Measurements from ENCODE around the gene GPR31.
A peak's percentile ranks its signal among the peaks of the same experiment; 100 is the strongest.
"Not testable (repeated sequence)": the region's sequence is repeated elsewhere in the genome, so short reads cannot be mapped to it uniquely, and the experiment has no call there.

The GPR31 gene

GRCh38 chr6:167203261-167204058 is 45.7 kb upstream of the GPR31 start:
- no CpG with 5 or more reads among the region's 29 CpGs for WGBS, 2 donors (ENCODE audit: extremely low coverage in 2 of 2, insufficient read length in 2 of 2, insufficient replicate concordance in 1 of 2)
- not testable (repeated sequence) for H3K14ac ChIP-seq (ENCODE audit: low read length); H3K4ac ChIP-seq (ENCODE audit: low read length); H4K91ac ChIP-seq (ENCODE audit: low read depth, low read length, poor library complexity); H2BK5ac ChIP-seq (ENCODE audit: low read length); H2AK5ac ChIP-seq (ENCODE audit: low read depth, low read length); H2BK15ac ChIP-seq (ENCODE audit: low read length); H3K4me3 ChIP-seq (ENCODE audit: low read length in 2 of 2); H3K27me3 ChIP-seq (ENCODE audit: control insufficient read depth in 3 of 3, insufficient read depth in 3 of 3, low read depth in 1 of 3, low read length in 3 of 3); H2AFZ ChIP-seq (ENCODE audit: low read length); DNase-seq (ENCODE audit: low spot score); H3K4me2 ChIP-seq (ENCODE audit: insufficient read depth, low read length, poor library complexity, severe bottlenecking); H4K8ac ChIP-seq (ENCODE audit: low read depth, low read length); H3K23ac ChIP-seq (ENCODE audit: low read depth, low read length, poor library complexity); H2BK120ac ChIP-seq (ENCODE audit: low read depth, low read length); H3K9ac ChIP-seq (ENCODE audit: low read depth, low read length, poor library complexity); H3K4me1 ChIP-seq (ENCODE audit: control insufficient read depth in 2 of 2, insufficient read depth in 1 of 2, low read depth in 1 of 2, low read length in 2 of 2); H3K9me3 ChIP-seq (replicated peaks in 1 of 2; ENCODE audit: control insufficient read depth in 2 of 2, insufficient read depth in 1 of 2, low read depth in 1 of 2, low read length in 2 of 2); H3K36me3 ChIP-seq (replicated peaks in 1 of 2; ENCODE audit: control insufficient read depth in 2 of 2, insufficient read depth in 2 of 2, low read length in 2 of 2); H3K79me1 ChIP-seq (ENCODE audit: low read depth, low read length); H3K27ac ChIP-seq (replicated peaks; ENCODE audit: low read length)
- H2BK12ac ChIP-seq (ENCODE audit: low read length) = peak overlapping the region; percentile 41
- H3K18ac ChIP-seq (ENCODE audit: low read length) = peak overlapping the region; percentile 57

- H3K36me3 ChIP-seq (replicated peaks in 1 of 2; ENCODE audit: control insufficient read depth in 2 of 2, insufficient read depth in 2 of 2, low read length in 2 of 2); H2AK5ac ChIP-seq (ENCODE audit: low read depth, low read length); H3K9me3 ChIP-seq (replicated peaks in 1 of 2; ENCODE audit: control insufficient read depth in 2 of 2, insufficient read depth in 1 of 2, low read depth in 1 of 2, low read length in 2 of 2); H3K9ac ChIP-seq (ENCODE audit: low read depth, low read length, poor library complexity); H3K18ac ChIP-seq (ENCODE audit: low read length); DNase-seq (ENCODE audit: low spot score); H3K14ac ChIP-seq (ENCODE audit: low read length); H2BK12ac ChIP-seq (ENCODE audit: low read length); H3K79me1 ChIP-seq (ENCODE audit: low read depth, low read length); H2BK120ac ChIP-seq (ENCODE audit: low read depth, low read length); H2BK5ac ChIP-seq (ENCODE audit: low read length); H3K27me3 ChIP-seq (ENCODE audit: control insufficient read depth in 3 of 3, insufficient read depth in 3 of 3, low read depth in 1 of 3, low read length in 3 of 3); H2AFZ ChIP-seq (ENCODE audit: low read length); H3K4me1 ChIP-seq (ENCODE audit: control insufficient read depth in 2 of 2, insufficient read depth in 1 of 2, low read depth in 1 of 2, low read length in 2 of 2); H4K91ac ChIP-seq (ENCODE audit: low read depth, low read length, poor library complexity); H3K23ac ChIP-seq (ENCODE audit: low read depth, low read length, poor library complexity); H3K4ac ChIP-seq (ENCODE audit: low read length); H3K4me3 ChIP-seq (ENCODE audit: low read length in 2 of 2); H3K27ac ChIP-seq (replicated peaks; ENCODE audit: low read length); H3K4me2 ChIP-seq (ENCODE audit: insufficient read depth, low read length, poor library complexity, severe bottlenecking); H2BK15ac ChIP-seq (ENCODE audit: low read length); H4K8ac ChIP-seq (ENCODE audit: low read depth, low read length): not testable (repeated sequence)
- WGBS, 2 donors (ENCODE audit: extremely low coverage in 2 of 2, insufficient read length in 2 of 2, insufficient replicate concordance in 1 of 2) = no CpG with 5 or more reads among the region's 8 CpGs
These were observed 44.8 kb upstream of the GPR31 start for GRCh38 chr6:167202613-167203012.

GRCh38 chr6:167200806-167201205 is 43.0 kb upstream of the GPR31 start:
- H2BK120ac ChIP-seq (ENCODE audit: low read depth, low read length) = no peak overlapping the region
- no peak overlapping the region for H3K4me3 ChIP-seq (ENCODE audit: low read length in 2 of 2)
- H2BK12ac ChIP-seq (ENCODE audit: low read length) = no peak overlapping the region
- no peaks in the 10 kb centered on the region for H3K79me1 ChIP-seq (ENCODE audit: low read depth, low read length)
- H3K9me3 ChIP-seq (replicated peaks in 1 of 2; ENCODE audit: control insufficient read depth in 2 of 2, insufficient read depth in 1 of 2, low read depth in 1 of 2, low read length in 2 of 2) = no peaks in the 10 kb centered on the region
- H3K14ac ChIP-seq (ENCODE audit: low read length) = no peak overlapping the region
- H4K8ac ChIP-seq (ENCODE audit: low read depth, low read length) = no peak overlapping the region
- H3K23ac ChIP-seq (ENCODE audit: low read depth, low read length, poor library complexity) = no peak overlapping the region
- peak overlapping the region; percentile 65 for H2AK5ac ChIP-seq (ENCODE audit: low read depth, low read length)
- H4K91ac ChIP-seq (ENCODE audit: low read depth, low read length, poor library complexity) = no peak overlapping the region
- DNase-seq (ENCODE audit: low spot score) = no peak
- H2AFZ ChIP-seq (ENCODE audit: low read length) = no peak overlapping the region
- no peak overlapping the region for H2BK5ac ChIP-seq (ENCODE audit: low read length)
- no CpG with 5 or more reads among the region's 14 CpGs for WGBS, 2 donors (ENCODE audit: extremely low coverage in 2 of 2, insufficient read length in 2 of 2, insufficient replicate concordance in 1 of 2)
- no peak overlapping the region for H3K4ac ChIP-seq (ENCODE audit: low read length)
- H3K4me1 ChIP-seq (ENCODE audit: control insufficient read depth in 2 of 2, insufficient read depth in 1 of 2, low read depth in 1 of 2, low read length in 2 of 2) = peaks cover 0 to 1% of the 10 kb centered on the region in 2 donors
- peak overlapping the region; percentile 38 for H2BK15ac ChIP-seq (ENCODE audit: low read length)
- no peaks in the 10 kb centered on the region for H3K36me3 ChIP-seq (replicated peaks in 1 of 2; ENCODE audit: control insufficient read depth in 2 of 2, insufficient read depth in 2 of 2, low read length in 2 of 2)
- H3K27me3 ChIP-seq (ENCODE audit: control insufficient read depth in 3 of 3, insufficient read depth in 3 of 3, low read depth in 1 of 3, low read length in 3 of 3) = no peaks in the 10 kb centered on the region
- H3K4me2 ChIP-seq (ENCODE audit: insufficient read depth, low read length, poor library complexity, severe bottlenecking) = no peak overlapping the region
- peak overlapping the region; percentile 27 for H3K18ac ChIP-seq (ENCODE audit: low read length)
- no peak overlapping the region for H3K9ac ChIP-seq (ENCODE audit: low read depth, low read length, poor library complexity)
- no peak overlapping the region for H3K27ac ChIP-seq (replicated peaks; ENCODE audit: low read length)

GRCh38 chr6:167195941-167196610 is 38.3 kb upstream of the GPR31 start:
- not testable (repeated sequence) for H3K9ac ChIP-seq (ENCODE audit: low read depth, low read length, poor library complexity); H3K27me3 ChIP-seq (ENCODE audit: control insufficient read depth in 3 of 3, insufficient read depth in 3 of 3, low read depth in 1 of 3, low read length in 3 of 3); H3K4me1 ChIP-seq (ENCODE audit: control insufficient read depth in 2 of 2, insufficient read depth in 1 of 2, low read depth in 1 of 2, low read length in 2 of 2); H3K23ac ChIP-seq (ENCODE audit: low read depth, low read length, poor library complexity); H3K18ac ChIP-seq (ENCODE audit: low read length); H4K8ac ChIP-seq (ENCODE audit: low read depth, low read length); H4K91ac ChIP-seq (ENCODE audit: low read depth, low read length, poor library complexity); H2BK5ac ChIP-seq (ENCODE audit: low read length); H3K79me1 ChIP-seq (ENCODE audit: low read depth, low read length); H3K9me3 ChIP-seq (replicated peaks in 1 of 2; ENCODE audit: control insufficient read depth in 2 of 2, insufficient read depth in 1 of 2, low read depth in 1 of 2, low read length in 2 of 2); H3K27ac ChIP-seq (replicated peaks; ENCODE audit: low read length); H2AK5ac ChIP-seq (ENCODE audit: low read depth, low read length); H2AFZ ChIP-seq (ENCODE audit: low read length); H3K4me3 ChIP-seq (ENCODE audit: low read length in 2 of 2); H2BK15ac ChIP-seq (ENCODE audit: low read length); H3K36me3 ChIP-seq (replicated peaks in 1 of 2; ENCODE audit: control insufficient read depth in 2 of 2, insufficient read depth in 2 of 2, low read length in 2 of 2); DNase-seq (ENCODE audit: low spot score); H3K14ac ChIP-seq (ENCODE audit: low read length); H3K4me2 ChIP-seq (ENCODE audit: insufficient read depth, low read length, poor library complexity, severe bottlenecking); H3K4ac ChIP-seq (ENCODE audit: low read length); H2BK120ac ChIP-seq (ENCODE audit: low read depth, low read length); H2BK12ac ChIP-seq (ENCODE audit: low read length)
- WGBS, 2 donors (ENCODE audit: extremely low coverage in 2 of 2, insufficient read length in 2 of 2, insufficient replicate concordance in 1 of 2) = no CpG with 5 or more reads among the region's 21 CpGs
